GM23248 (cell line): ENCODE data around the gene UGT1A10. TPM values are rescaled to one million over a fixed set of nuclear protein-coding genes. Genes with fewer than 3 reads are reported as not detected.

ENCODE experiments used
- DNase-seq: peaks from one replicate; pipeline ENCODE4 v3.0.0-alpha.2; 2015
- H2AFZ ChIP-seq: fragments of 200-600 bp; sonication (generic); 2 replicates; pipeline ENCODE4 v1.6.1; 2016; ENCODE audit warnings: antibody characterized with exemption
- H3F3A ChIP-seq: fragments of 200-600 bp; sonication (generic); 2 replicates; pipeline ENCODE4 v1.6.1; 2016; ENCODE audit warnings: mild to moderate bottlenecking, antibody characterized with exemption, mixed run types; ENCODE audit not compliant: insufficient read depth
- H3K27ac ChIP-seq: fragments of 200-600 bp; sonication (generic); 2 replicates; pipeline ENCODE4 v1.5.1; 2016; ENCODE audit warnings: mild to moderate bottlenecking
- H3K27me3 ChIP-seq: fragments of 200-600 bp; sonication (generic); replicated peaks from 2 replicates; pipeline ENCODE4 v1.6.1; 2016; ENCODE audit warnings: mild to moderate bottlenecking; ENCODE audit not compliant: insufficient read depth
- H3K36me3 ChIP-seq: fragments of 200-600 bp; sonication (generic); 2 replicates; pipeline ENCODE4 v1.6.1; 2016; ENCODE audit warnings: low read depth, mild to moderate bottlenecking
- H3K4me1 ChIP-seq: fragments of 200-600 bp; sonication (generic); 2 replicates; pipeline ENCODE4 v1.6.1; 2016; ENCODE audit warnings: mild to moderate bottlenecking; ENCODE audit not compliant: insufficient read depth
- H3K4me2 ChIP-seq: fragments of 200-600 bp; sonication (generic); one replicate; pipeline ENCODE4 v1.6.1; 2016; ENCODE audit warnings: mild to moderate bottlenecking; ENCODE audit not compliant: unreplicated experiment
- H3K4me3 ChIP-seq: fragments of 200-600 bp; sonication (generic); 2 replicates; pipeline ENCODE4 v1.5.1; 2016; ENCODE audit warnings: mild to moderate bottlenecking
- H3K79me2 ChIP-seq: fragments of 200-600 bp; sonication (generic); 2 replicates; pipeline ENCODE4 v1.6.1; 2016; ENCODE audit warnings: mild to moderate bottlenecking; ENCODE audit not compliant: insufficient read depth
- H3K9ac ChIP-seq: fragments of 200-600 bp; sonication (generic); 2 replicates; pipeline ENCODE4 v1.6.1; 2016; ENCODE audit warnings: mild to moderate bottlenecking
- H3K9me2 ChIP-seq: fragments of 200-600 bp; sonication (generic); 2 replicates; pipeline ENCODE4 v1.6.1; 2016; ENCODE audit warnings: mixed run types, mild to moderate bottlenecking, moderate library complexity; ENCODE audit not compliant: insufficient read depth
- H3K9me3 ChIP-seq: fragments of 200-600 bp; sonication (generic); one replicate; pipeline ENCODE4 v1.6.1; 2017; ENCODE audit warnings: low read depth
- H4K20me1 ChIP-seq: fragments of 200-600 bp; sonication (generic); 2 replicates; pipeline ENCODE4 v1.6.0; 2016; ENCODE audit not compliant: insufficient read depth
- EZH2 ChIP-seq: fragments of 200-600 bp; sonication (generic); IDR thresholded peaks from 2 replicates; pipeline ENCODE4 v1.6.1; 2018; ENCODE audit warnings: antibody characterized with exemption, mild to moderate bottlenecking; ENCODE audit not compliant: insufficient read depth, poor library complexity, severe bottlenecking
- EZH2phosphoT487 ChIP-seq: fragments of 200-600 bp; sonication (generic); IDR thresholded peaks from 2 replicates; pipeline ENCODE4 v1.6.1; 2018; ENCODE audit warnings: antibody characterized with exemption, moderate library complexity, mild to moderate bottlenecking, low read depth; ENCODE audit not compliant: insufficient read depth
- WGBS, 2 experiments: methylation state at CpG; one replicate each; pipeline ENCODE4 v1.1.6; 2015 to 2017; ENCODE audit warnings: low lambda C conversion rate in 2 of 2, low coverage in 1 of 2; ENCODE audit errors: missing lambda C conversion rate in 2 of 2; 5-methylcytosine and 5-hydroxymethylcytosine counted together
- in situ Hi-C: fragments of 300-500 bp; cut with MboI; formaldehyde crosslinking; loops from 2 replicates; pipeline ENCODE4 v1.15.0; 2020
- polyA plus RNA-seq: library from polyadenylated mRNA; unstranded; fragments of >200 nt; fragmentation: Nextera tagmentation; extraction: Ambion mirVana; gene quantifications from 2 replicates; pipeline ENCODE4 v1.2.1, GENCODE V29; 2016
- total RNA-seq: library from RNA; depleted of rRNA; stranded (reverse); fragments of >200 nt; shearing (Covaris generic); gene quantifications from 2 replicates; pipeline ENCODE4 v1.2.3, GENCODE V29; 2014

The UGT1A10 gene
- total and polyA plus RNA-seq, 2 experiments from 2014 or later = not detected

DNA sequence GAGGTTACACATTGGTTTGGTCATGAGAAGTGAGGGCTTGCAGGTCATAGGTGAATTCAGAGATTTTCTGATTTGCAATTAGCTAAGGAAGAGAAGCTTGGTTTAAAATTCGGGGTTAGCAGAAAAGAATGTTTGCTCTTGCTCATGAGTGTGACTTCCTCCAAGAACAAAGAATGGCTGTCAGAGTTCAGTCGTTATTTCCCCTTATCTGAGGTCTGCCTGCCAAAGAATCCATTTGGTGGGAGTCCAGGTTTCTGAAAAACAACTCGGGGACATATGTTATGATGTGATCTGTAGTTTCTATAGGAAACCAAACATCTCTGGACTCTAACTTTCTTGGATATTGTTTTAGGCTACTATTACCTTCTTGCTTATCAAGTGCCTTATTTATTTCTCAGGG, 53.3 kb downstream of the UGT1A10 start:
- H4K20me1 ChIP-seq = no peaks in the 10 kb centered on the region
- H3K79me2 ChIP-seq = no peaks in the 10 kb centered on the region
- H3K4me2 ChIP-seq = no peak overlapping the region

DNA sequence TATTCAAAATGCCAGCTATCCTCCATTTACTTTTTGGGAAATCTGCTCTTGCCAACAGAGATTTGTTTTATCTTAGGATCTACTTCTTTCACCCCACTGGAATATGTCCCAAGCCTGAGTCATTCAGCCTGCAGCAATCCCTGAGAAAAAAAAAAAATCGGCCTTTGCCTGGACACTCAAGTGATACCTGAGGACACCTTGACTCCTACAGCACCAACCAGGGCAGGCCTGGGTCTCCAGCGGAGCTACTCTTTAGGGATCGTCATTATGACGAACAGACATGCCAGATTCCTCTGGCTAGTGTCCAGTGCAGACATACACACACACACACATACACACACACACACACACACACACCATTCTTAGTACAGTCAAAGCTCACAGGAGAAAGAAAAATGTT, 54.2 kb downstream of the UGT1A10 start:
- in situ Hi-C loops = no loop called here
- TF ChIP-seq EZH2 = no peak
- no peak for TF ChIP-seq EZH2phosphoT487
- H4K20me1 ChIP-seq = no peaks in the 10 kb centered on the region
- H3K4me2 ChIP-seq = no peak overlapping the region
- no peak overlapping the region for H3K9ac ChIP-seq
- H3K9me2 ChIP-seq = no peaks in the 10 kb centered on the region
- WGBS, 2 experiments = 44 to 48% methylated on average over 4 of the region's 4 CpGs
- H3K36me3 ChIP-seq = no peaks in the 10 kb centered on the region
- peaks cover 19% of the 10 kb centered on the region for H3K27me3 ChIP-seq
- H3K79me2 ChIP-seq = no peaks in the 10 kb centered on the region
- DNase-seq = no peak
- H3K9me3 ChIP-seq = no peaks in the 10 kb centered on the region
- no peak overlapping the region for H3K4me3 ChIP-seq
- no peak overlapping the region for H2AFZ ChIP-seq
- no peaks in the 10 kb centered on the region for H3K4me1 ChIP-seq
- H3K27ac ChIP-seq = no peak overlapping the region
- no peaks in the 10 kb centered on the region for H3F3A ChIP-seq

More for the DNA sequence above, 53.3 kb downstream of the UGT1A10 start:
- no peaks in the 10 kb centered on the region for H3K36me3 ChIP-seq
- H3K9me3 ChIP-seq = no peaks in the 10 kb centered on the region
- peaks cover 19% of the 10 kb centered on the region for H3K27me3 ChIP-seq
- H3K27ac ChIP-seq = no peak overlapping the region
- H3K4me1 ChIP-seq = no peaks in the 10 kb centered on the region
- no peak for DNase-seq
- WGBS, 2 experiments = 6 to 7% methylated on average over 3 of the region's 3 CpGs
- no peak overlapping the region for H3K4me3 ChIP-seq
- in situ Hi-C loops = no loop called here
- no peaks in the 10 kb centered on the region for H3F3A ChIP-seq
- no peak overlapping the region for H3K9ac ChIP-seq
- no peaks in the 10 kb centered on the region for H3K9me2 ChIP-seq
- H2AFZ ChIP-seq = no peak overlapping the region
- no peak for TF ChIP-seq EZH2
- TF ChIP-seq EZH2phosphoT487 = no peak

DNA sequence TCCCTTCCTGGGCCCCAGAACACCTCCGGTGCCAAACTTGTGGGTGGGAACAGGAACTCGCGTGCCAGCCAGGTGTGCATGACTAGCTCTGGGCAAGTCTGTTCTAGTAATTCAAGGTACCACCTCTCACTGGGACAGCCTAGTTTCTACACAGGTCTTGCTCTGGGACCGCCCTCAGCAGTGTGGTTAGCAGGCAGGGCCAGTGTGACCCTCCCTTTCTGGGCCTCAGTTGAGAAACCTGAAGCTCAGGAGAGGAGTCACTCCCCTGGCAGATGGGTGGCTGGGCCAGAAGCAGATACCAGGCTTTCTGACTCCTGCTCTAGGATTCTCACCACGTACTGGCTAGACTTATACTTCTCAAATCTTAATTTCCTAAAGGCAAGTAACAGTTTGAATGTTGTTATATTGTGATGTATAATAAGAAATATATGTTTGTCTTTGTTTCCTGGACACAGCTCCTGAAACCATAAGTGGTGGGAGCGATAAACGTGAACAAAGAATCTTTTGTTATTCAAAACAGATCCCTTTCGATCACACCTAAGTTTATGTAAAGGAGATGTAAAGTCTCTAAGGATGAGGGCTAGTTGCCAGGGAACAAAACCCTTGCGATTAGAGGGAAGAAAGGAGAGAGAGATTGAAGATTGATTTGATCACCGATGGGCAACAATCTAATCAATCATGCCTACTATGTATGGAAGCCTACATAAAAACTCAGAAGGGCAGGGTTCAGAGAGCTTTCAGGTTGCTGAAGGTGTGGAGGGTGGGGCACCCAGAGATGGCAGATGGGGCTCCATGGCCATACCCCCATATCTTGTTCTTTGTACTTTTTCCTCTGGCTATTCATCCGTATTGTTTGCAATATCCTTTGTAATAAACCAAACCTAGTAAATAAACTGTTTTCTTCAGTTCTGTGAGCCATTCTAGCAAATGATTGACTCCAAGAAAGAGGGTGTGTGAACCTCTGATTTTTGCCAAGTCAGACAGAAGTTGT, 55.5 kb downstream of the UGT1A10 start:
- peaks cover 19% of the 10 kb centered on the region for H3K27me3 ChIP-seq
- in situ Hi-C loops = no loop called here
- no peaks in the 10 kb centered on the region for H3K4me1 ChIP-seq
- no peaks in the 10 kb centered on the region for H3F3A ChIP-seq
- H3K4me2 ChIP-seq = no peak overlapping the region
- WGBS, 2 experiments = 40 to 41% methylated on average over 11 of the region's 11 CpGs
- no peak overlapping the region for H3K27ac ChIP-seq
- no peaks in the 10 kb centered on the region for H3K79me2 ChIP-seq
- no peak overlapping the region for H3K4me3 ChIP-seq
- H3K9me2 ChIP-seq = no peaks in the 10 kb centered on the region
- no peak for DNase-seq
- H3K9ac ChIP-seq = no peak overlapping the region
- TF ChIP-seq EZH2 = no peak
- TF ChIP-seq EZH2phosphoT487 = no peak
- H2AFZ ChIP-seq = no peak overlapping the region
- H3K36me3 ChIP-seq = no peaks in the 10 kb centered on the region
- no peaks in the 10 kb centered on the region for H4K20me1 ChIP-seq
- H3K9me3 ChIP-seq = no peaks in the 10 kb centered on the region

DNA sequence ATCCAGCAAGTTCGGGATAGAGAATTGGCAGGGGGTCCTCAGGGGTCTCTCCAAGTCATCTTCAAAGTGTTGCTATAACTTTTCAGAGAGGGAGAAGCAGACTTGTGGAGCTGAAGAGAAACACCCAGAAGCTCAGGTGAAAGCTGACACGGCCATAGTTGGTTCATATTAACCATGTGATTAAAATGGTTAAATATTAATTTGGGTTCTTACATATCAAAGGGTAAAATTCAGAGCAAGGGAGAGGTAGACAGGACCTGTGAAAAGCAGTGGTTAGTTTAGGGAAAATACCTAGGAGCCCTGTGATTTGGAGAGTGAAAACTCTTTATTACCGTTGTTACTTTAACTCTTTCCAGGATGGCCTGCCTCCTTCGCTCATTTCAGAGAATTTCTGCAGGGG, 56.4 kb downstream of the UGT1A10 start, which contains the start of gene UGT1A6:
Gene UGT1A6, plus strand, starts transcription at position 243 of the 400 bp plus-strand sequence. Its CDS starts 115 bp downstream, at position 358.
- no peak within 1 kb of the TSS for H3K9ac ChIP-seq
- no peaks in the 10 kb centered on the region for H3K4me1 ChIP-seq

More for the DNA sequence above, 56.4 kb downstream of the UGT1A10 start, which contains the start of gene UGT1A6:
- H3K27ac ChIP-seq = no peak within 1 kb of the TSS
- H3K9me3 ChIP-seq = no peaks in the 10 kb centered on the region
- H3K4me3 ChIP-seq = no peak within 1 kb of the TSS
- no peaks in the 10 kb centered on the region for H3K36me3 ChIP-seq
- H3K4me2 ChIP-seq = no peak within 1 kb of the TSS
- no peaks in the 10 kb centered on the region for H4K20me1 ChIP-seq
- no peak for TF ChIP-seq EZH2
- no peak for TF ChIP-seq EZH2phosphoT487
- H3K9me2 ChIP-seq = no peaks in the 10 kb centered on the region
- in situ Hi-C loops = no loop called here
- no peaks in the 10 kb centered on the region for H3K79me2 ChIP-seq
- H3K27me3 ChIP-seq = peaks cover 28% of the 10 kb centered on the region
- DNase-seq = no peak
- no peaks in the 10 kb centered on the region for H3F3A ChIP-seq
- H2AFZ ChIP-seq = no peak within 1 kb of the TSS
- WGBS, 2 experiments = 39% methylated on average over 4 of the region's 4 CpGs
